ENCODE measurements around the gene TEX52. TPM values are rescaled to one million over a fixed set of nuclear protein-coding genes. Genes with fewer than 3 reads are reported as not detected.

Gene TEX52
- total and polyA plus RNA-seq, 2 of the 8 experiments (the other 6 are each of a cell fraction or from before 2014, with no cell fraction given), result not detected

GRCh38 chr12:2833327-2833726 is 23.5 kb downstream of the TEX52 start (continued):
- no peak for TF ChIP-seq TAF7 (optimal IDR thresholded peaks at IDR 0.05; ENCODE audit: borderline replicate concordance, low read depth, low read length)
- no peak for TF ChIP-seq HDAC6 (IDR thresholded peaks at IDR 0.05; ENCODE audit: low read depth, low read length)
- TF ChIP-seq CTBP2 (IDR thresholded peaks at IDR 0.05; ENCODE audit: borderline replicate concordance, insufficient read depth, insufficient read length, low read length), result no peak
